MM.1S (cell line): ENCODE measurements around the gene CHD2.

Experiments used
- DNase-seq: peaks from one replicate; pipeline ENCODE4 v3.0.0-alpha.2; 2015
- H2AFZ ChIP-seq: fragments of 300-600 bp; sonication (generic); 2 replicates; pipeline ENCODE4 v1.6.0; 2016; ENCODE audit warnings: antibody characterized with exemption, low read length
- H3F3A ChIP-seq: fragments of 300-600 bp; sonication (generic); 2 replicates; pipeline ENCODE4 v1.6.1; 2016; ENCODE audit warnings: mild to moderate bottlenecking, antibody characterized with exemption, low read length, moderate library complexity, mixed read lengths; ENCODE audit not compliant: insufficient read depth
- H3K27ac ChIP-seq: fragments of 300-600 bp; sonication (generic); 2 replicates; pipeline ENCODE4 v1.5.1; 2016; ENCODE audit warnings: mild to moderate bottlenecking, low read length
- H3K27me3 ChIP-seq: fragments of 300-600 bp; sonication (generic); replicated peaks from 2 replicates; pipeline ENCODE4 v1.6.0; 2016; ENCODE audit warnings: low read length; ENCODE audit not compliant: insufficient read depth
- H3K36me3 ChIP-seq: fragments of 300-600 bp; sonication (generic); replicated peaks from 2 replicates; pipeline ENCODE4 v1.6.1; 2016; ENCODE audit warnings: mild to moderate bottlenecking, low read length, mixed read lengths; ENCODE audit not compliant: insufficient read depth
- H3K4me1 ChIP-seq: fragments of 300-600 bp; sonication (generic); 2 replicates; pipeline ENCODE4 v1.6.1; 2016; ENCODE audit warnings: low read length, mixed read lengths
- H3K4me2 ChIP-seq: fragments of 300-600 bp; sonication (generic); 2 replicates; pipeline ENCODE4 v1.6.0; 2016; ENCODE audit warnings: low read depth, low read length
- H3K4me3 ChIP-seq: fragments of 300-600 bp; sonication (generic); 2 replicates; pipeline ENCODE4 v1.5.1; 2016; ENCODE audit warnings: low read length, mixed read lengths
- H3K79me2 ChIP-seq: fragments of 300-600 bp; sonication (generic); 2 replicates; pipeline ENCODE4 v1.6.1; 2016; ENCODE audit warnings: mixed run types, low read length, mixed read lengths
- H3K9ac ChIP-seq: fragments of 300-600 bp; sonication (generic); 2 replicates; pipeline ENCODE4 v1.6.1; 2016; ENCODE audit warnings: low read length, mixed read lengths
- H3K9me2 ChIP-seq: fragments of 300-600 bp; sonication (generic); replicated peaks from 2 replicates; pipeline ENCODE4 v1.6.1; 2016; ENCODE audit warnings: mild to moderate bottlenecking, low read length, mixed read lengths; ENCODE audit not compliant: insufficient read depth
- H3K9me3 ChIP-seq: fragments of 300-600 bp; sonication (generic); replicated peaks from 2 replicates; pipeline ENCODE4 v1.6.1; 2016; ENCODE audit warnings: mild to moderate bottlenecking, low read length, mixed read lengths; ENCODE audit not compliant: insufficient read depth
- H4K20me1 ChIP-seq: fragments of 300-600 bp; sonication (generic); 2 replicates; pipeline ENCODE4 v1.6.1; 2016; ENCODE audit warnings: mild to moderate bottlenecking, low read length, moderate library complexity, mixed read lengths; ENCODE audit not compliant: insufficient read depth
- EZH2 ChIP-seq: fragments of 300-600 bp; sonication (generic); optimal IDR thresholded peaks from 2 replicates; pipeline ENCODE3; 2017; ENCODE audit warnings: low read depth, mild to moderate bottlenecking, antibody characterized with exemption, low read length, mixed read lengths
- EZH2phosphoT487 ChIP-seq: fragments of 300-600 bp; sonication (generic); IDR thresholded peaks from 2 replicates; pipeline ENCODE4 v1.6.1; 2018; ENCODE audit warnings: antibody characterized with exemption, low read length
- TF ChIP-seq, protein P1 (sequence below): fragments of 300-600 bp; sonication (generic); IDR thresholded peaks from 2 replicates; pipeline ENCODE4 v1.5.1; 2016; ENCODE audit warnings: antibody characterized with exemption, low read length, mixed read lengths

Gene CHD2

DNA sequence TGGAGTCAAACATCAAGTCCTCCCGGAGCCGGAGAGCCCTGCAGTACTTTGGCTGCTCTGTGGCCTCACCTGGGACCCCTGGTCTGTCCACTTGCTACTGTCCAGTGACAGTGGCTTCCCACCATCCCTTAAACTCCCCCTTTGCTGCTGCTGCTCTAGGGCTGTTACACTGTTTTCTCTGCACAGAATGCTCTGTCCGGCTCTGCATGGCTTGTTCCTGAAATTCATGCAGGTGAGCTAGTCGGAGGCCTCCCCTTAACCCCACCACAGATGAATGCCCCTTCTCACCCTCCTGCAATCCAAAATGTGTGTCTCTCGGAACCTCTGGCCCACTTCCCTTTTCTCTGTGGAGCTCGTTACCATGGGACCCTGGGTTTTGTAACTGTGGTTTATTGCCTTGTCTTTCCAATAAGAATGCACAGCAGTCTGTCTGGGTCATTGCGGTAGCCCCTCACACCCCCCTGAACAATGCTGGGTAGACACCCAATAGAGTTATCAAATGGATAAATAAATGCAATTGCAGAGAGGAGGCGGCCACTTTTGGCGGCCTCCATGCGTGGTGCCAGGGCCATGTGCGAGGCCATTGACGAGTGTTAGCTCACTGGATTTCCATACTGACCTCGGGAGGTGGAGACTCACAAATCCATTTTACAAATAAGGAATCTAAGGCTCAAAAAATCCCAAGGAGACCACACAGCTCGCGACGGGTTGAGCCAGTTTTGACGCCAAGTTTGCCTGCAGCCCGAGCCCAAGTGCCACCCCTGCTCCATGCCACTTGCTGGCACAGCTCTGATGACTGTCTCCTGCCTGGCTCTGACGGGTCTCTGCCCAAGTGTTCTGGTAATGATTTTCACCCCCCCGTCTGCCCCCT is 140.4 kb downstream of the CHD2 start:
- H3F3A ChIP-seq: no peaks in the 10 kb centered on the region
- H3K4me3 ChIP-seq: no peak overlapping the region
- no peaks in the 10 kb centered on the region for H4K20me1 ChIP-seq
- H3K27ac ChIP-seq: no peak overlapping the region
- H3K79me2 ChIP-seq: no peaks in the 10 kb centered on the region
- H2AFZ ChIP-seq: no peak overlapping the region
- no peak overlapping the region for H3K9ac ChIP-seq
- H3K4me1 ChIP-seq: 0 out of 2 replicates have a peak, but pooled peaks cover 4% of the 10 kb centered on the region
- H3K9me2 ChIP-seq: no peaks in the 10 kb centered on the region
- TF ChIP-seq EZH2phosphoT487: no peak
- no peak for TF ChIP-seq EZH2
- TF ChIP-seq, protein P1, sequence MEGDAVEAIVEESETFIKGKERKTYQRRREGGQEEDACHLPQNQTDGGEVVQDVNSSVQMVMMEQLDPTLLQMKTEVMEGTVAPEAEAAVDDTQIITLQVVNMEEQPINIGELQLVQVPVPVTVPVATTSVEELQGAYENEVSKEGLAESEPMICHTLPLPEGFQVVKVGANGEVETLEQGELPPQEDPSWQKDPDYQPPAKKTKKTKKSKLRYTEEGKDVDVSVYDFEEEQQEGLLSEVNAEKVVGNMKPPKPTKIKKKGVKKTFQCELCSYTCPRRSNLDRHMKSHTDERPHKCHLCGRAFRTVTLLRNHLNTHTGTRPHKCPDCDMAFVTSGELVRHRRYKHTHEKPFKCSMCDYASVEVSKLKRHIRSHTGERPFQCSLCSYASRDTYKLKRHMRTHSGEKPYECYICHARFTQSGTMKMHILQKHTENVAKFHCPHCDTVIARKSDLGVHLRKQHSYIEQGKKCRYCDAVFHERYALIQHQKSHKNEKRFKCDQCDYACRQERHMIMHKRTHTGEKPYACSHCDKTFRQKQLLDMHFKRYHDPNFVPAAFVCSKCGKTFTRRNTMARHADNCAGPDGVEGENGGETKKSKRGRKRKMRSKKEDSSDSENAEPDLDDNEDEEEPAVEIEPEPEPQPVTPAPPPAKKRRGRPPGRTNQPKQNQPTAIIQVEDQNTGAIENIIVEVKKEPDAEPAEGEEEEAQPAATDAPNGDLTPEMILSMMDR: no peak
- no peaks in the 10 kb centered on the region for H3K36me3 ChIP-seq
- peaks cover 5% of the 10 kb centered on the region; the same call in 1 of the 2 replicates for H3K27me3 ChIP-seq
- no peaks in the 10 kb centered on the region for H3K9me3 ChIP-seq
- H3K4me2 ChIP-seq: no peak overlapping the region
- no peak for DNase-seq

DNA sequence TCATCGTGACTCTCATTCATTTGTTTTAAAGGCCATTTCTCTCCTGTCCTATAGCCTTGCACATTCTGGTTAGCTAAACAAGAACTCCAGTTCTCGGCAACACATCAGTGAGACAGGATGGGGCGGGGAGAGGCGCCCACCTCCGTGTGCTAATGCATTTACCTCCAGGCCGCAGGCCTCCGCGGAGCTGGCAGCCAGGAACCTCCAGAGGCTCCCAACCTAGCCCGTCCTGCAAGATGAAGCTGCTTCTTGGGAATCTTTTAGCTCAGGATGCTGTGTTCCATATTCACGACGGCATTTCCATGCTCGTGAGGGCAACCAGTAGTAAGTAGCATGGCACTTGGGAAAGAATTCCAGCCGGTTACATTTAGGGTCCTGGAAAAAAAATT is 141.0 kb downstream of the CHD2 start:
- no peak overlapping the region for H3K4me2 ChIP-seq
- peaks cover 5% of the 10 kb centered on the region; the same call in 1 of the 2 replicates for H3K27me3 ChIP-seq
- no peak overlapping the region for H2AFZ ChIP-seq
- H3F3A ChIP-seq: no peaks in the 10 kb centered on the region
- no peaks in the 10 kb centered on the region for H3K36me3 ChIP-seq
- H3K9me2 ChIP-seq: no peaks in the 10 kb centered on the region
- TF ChIP-seq EZH2phosphoT487: no peak
- TF ChIP-seq EZH2: no peak
- TF ChIP-seq, protein P1: no peak
- H3K27ac ChIP-seq: no peak overlapping the region
- no peaks in the 10 kb centered on the region for H3K4me1 ChIP-seq
- H3K9me3 ChIP-seq: no peaks in the 10 kb centered on the region
- DNase-seq: no peak
- H4K20me1 ChIP-seq: no peaks in the 10 kb centered on the region
- no peak overlapping the region for H3K4me3 ChIP-seq
- no peaks in the 10 kb centered on the region for H3K79me2 ChIP-seq
- no peak overlapping the region for H3K9ac ChIP-seq

DNA sequence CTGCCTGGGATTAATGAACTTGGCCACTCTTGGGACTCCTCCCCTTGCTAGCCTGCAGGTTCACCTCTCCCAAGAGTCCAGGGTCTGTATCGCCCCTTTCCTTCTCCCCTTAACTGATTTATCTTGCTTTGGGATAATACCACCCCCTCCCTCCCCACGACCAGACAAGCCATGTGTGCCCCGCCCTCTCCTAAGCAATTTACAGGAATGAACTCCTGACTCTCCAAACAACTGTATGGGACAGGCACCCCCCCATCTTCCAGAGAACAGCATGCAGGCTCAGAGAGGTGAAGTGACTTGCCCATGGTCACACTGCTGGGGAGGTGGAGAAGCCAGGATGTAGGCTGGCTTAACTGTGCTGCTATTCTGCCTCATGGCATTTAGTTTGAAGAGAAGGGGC is 142.1 kb downstream of the CHD2 start:
- H4K20me1 ChIP-seq: no peaks in the 10 kb centered on the region
- no peaks in the 10 kb centered on the region for H3K36me3 ChIP-seq
- no peak for TF ChIP-seq EZH2
- TF ChIP-seq, protein P1: no peak
- no peak for TF ChIP-seq EZH2phosphoT487
- H2AFZ ChIP-seq: no peak overlapping the region
- H3K4me3 ChIP-seq: no peak overlapping the region
- no peak overlapping the region for H3K9ac ChIP-seq
- H3F3A ChIP-seq: no peaks in the 10 kb centered on the region
- H3K27me3 ChIP-seq: no peaks in the 10 kb centered on the region
- H3K79me2 ChIP-seq: no peaks in the 10 kb centered on the region
- no peak for DNase-seq
- H3K4me2 ChIP-seq: no peak overlapping the region
- H3K9me3 ChIP-seq: no peaks in the 10 kb centered on the region
- H3K4me1 ChIP-seq: no peaks in the 10 kb centered on the region
- H3K9me2 ChIP-seq: no peaks in the 10 kb centered on the region
- H3K27ac ChIP-seq: no peak overlapping the region
